ENCODE measurements around the gene CD48. TPM values are rescaled to one million over a fixed set of nuclear protein-coding genes. Genes with fewer than 3 reads are reported as not detected.
"Not testable (repeated sequence)": the region's sequence is repeated elsewhere in the genome, so short reads cannot be mapped to it uniquely, and the experiment has no call there.

The CD48 gene
- total RNA-seq, 1 donor from 2014 or later = 2.4 TPM

GRCh38 chr1:160720356-160721085 is 8.9 kb upstream of the CD48 start:
- intact Hi-C loops (cut with micrococcal nuclease) = no loop called here
- no peak for DNase-seq
- ATAC-seq = no peak

DNA sequence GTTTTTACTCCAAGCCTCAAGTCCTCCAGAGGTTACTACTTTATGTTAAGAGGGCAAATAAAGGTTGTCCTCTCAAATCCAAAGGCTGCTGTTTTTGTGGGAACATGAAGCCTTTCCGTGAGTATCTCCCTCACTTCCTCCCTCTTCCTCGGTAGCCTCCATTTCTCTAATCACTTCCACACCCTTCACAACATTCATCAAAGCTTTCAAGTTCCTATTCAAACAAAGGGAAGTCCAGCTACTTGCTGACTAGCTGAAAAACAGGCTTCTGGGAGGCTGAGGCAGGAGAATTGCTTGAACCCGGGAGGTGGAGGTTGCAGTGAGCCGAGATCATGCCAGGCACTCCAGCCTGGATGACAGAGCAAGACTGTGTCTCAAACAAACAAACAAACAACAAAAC is 6.6 kb upstream of the CD48 start:
- intact Hi-C loops (cut with micrococcal nuclease) = no loop called here

DNA sequence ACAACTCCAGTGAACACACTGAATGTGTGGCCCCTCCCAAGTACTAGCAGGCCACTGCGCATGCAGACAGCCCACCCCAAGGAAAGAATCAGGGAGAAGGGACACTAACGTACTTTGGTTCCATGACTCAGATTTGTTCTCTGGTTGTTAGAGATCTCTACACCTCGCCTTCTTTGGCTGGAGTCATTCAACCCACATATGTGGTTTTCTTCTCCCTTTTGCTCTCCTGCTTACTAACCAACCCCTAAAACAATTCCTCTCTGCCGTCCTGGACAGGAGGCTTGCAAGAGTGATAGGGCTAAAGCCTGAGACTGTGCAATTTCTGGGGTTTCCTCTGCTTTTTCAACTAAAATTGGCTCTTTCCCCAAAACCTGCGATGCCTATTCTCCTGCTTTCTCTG is 5.7 kb upstream of the CD48 start:
- ATAC-seq (no peak), DNase-seq (no peak)
- intact Hi-C loops (cut with micrococcal nuclease) = no loop called here

More for the DNA sequence above, 6.6 kb upstream of the CD48 start:
- ATAC-seq (no peak), DNase-seq (no peak)

GRCh38 chr1:160716013-160716412 is 4.4 kb upstream of the CD48 start:
- DNase-seq (no peak), ATAC-seq (no peak)
- intact Hi-C loops (cut with micrococcal nuclease) = no loop called here

- DNase-seq; ATAC-seq; intact Hi-C loops (cut with micrococcal nuclease): not testable (repeated sequence)
Measured at GRCh38 chr1:160714034-160714648, 2.5 kb upstream of the CD48 start.

DNA sequence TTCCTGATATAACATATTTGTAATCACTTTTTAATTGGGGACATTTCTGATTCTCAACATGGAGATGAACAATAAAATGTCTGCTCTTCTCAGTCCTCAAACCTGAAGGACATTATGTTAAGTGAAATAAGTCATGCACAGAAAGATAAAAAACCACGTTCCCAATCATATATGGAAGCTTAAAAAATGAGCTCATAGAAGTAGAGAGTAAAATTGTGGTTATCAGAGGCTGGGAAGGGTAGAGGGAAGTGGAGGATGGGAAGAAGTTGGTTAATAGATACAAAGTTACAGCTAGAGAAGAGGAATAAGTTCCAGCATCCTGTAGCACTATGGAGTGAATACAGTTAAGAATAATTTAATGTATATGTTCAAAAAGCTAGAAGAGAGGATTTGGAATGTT is 1.5 kb upstream of the CD48 start:
- DNase-seq = no peak
- no peak for ATAC-seq

DNA sequence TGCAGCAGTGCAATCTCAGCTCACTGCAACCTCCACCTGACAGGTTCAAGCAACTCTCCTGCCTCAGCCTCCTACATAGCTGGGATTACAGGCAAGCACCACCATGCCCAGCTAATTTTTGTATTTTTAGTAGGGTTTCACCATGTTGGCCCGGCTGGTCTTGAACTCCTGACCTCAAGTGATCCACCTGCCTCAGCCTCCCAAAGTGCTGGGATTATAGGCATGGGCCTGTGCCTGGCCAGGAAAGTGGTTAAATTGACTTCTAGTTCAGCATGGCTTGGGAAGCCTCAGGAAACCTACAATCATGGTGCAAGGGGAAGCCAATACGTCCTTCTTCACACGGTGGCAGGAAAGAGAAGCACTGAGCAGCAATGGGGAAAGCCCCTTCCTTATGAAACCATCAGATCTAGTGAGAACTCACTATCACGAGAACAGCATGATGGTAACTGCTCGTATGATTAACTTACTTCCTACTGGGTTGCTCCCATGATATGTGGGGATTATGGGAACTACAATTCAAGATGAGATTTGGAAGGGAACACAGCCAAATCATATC is 981 bp upstream of the CD48 start:
- peak; percentile 47 for ATAC-seq
- DNase-seq; intact Hi-C loops (cut with micrococcal nuclease): not testable (repeated sequence)

More for the DNA sequence above, 1.5 kb upstream of the CD48 start:
- intact Hi-C loops (cut with micrococcal nuclease) = no loop called here

DNA sequence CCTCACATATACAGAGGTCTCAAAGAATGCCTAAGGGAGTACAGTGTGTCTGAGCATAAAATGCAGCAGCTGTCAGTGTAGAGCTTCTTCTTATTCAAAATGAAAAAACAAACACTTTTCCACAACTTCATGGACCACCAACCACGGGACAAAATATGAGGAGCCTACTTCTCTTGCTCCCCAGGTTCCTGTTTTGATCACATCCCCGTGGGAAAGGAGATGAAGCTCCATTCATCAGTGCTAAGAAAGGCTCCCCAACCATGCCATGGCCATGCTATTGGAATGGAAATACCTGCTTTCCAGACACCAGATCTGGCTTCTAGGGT is 383 bp downstream of the CD48 start:
- intact Hi-C loops (cut with micrococcal nuclease) = no loop called here
- ATAC-seq = no peak
- DNase-seq = no peak

- intact Hi-C loops (cut with micrococcal nuclease) = no loop called here
- no peak for ATAC-seq
Measured at GRCh38 chr1:160710517-160711252, 937 bp downstream of the CD48 start.

GRCh38 chr1:160709715-160710114 is 1.9 kb downstream of the CD48 start:
- intact Hi-C loops (cut with micrococcal nuclease) = no loop called here
- ATAC-seq (no peak), DNase-seq (no peak)

More at GRCh38 chr1:160710517-160711252, 937 bp downstream of the CD48 start:
- no peak for DNase-seq

- DNase-seq (no peak), ATAC-seq (no peak)
- intact Hi-C loops (cut with micrococcal nuclease) = no loop called here
Measured at GRCh38 chr1:160708801-160709200, 2.8 kb downstream of the CD48 start.

- peak; percentile 56 for ATAC-seq
- intact Hi-C loops (cut with micrococcal nuclease) = no loop called here
- DNase-seq = no peak
Measured at GRCh38 chr1:160708118-160708517, 3.5 kb downstream of the CD48 start.

DNA sequence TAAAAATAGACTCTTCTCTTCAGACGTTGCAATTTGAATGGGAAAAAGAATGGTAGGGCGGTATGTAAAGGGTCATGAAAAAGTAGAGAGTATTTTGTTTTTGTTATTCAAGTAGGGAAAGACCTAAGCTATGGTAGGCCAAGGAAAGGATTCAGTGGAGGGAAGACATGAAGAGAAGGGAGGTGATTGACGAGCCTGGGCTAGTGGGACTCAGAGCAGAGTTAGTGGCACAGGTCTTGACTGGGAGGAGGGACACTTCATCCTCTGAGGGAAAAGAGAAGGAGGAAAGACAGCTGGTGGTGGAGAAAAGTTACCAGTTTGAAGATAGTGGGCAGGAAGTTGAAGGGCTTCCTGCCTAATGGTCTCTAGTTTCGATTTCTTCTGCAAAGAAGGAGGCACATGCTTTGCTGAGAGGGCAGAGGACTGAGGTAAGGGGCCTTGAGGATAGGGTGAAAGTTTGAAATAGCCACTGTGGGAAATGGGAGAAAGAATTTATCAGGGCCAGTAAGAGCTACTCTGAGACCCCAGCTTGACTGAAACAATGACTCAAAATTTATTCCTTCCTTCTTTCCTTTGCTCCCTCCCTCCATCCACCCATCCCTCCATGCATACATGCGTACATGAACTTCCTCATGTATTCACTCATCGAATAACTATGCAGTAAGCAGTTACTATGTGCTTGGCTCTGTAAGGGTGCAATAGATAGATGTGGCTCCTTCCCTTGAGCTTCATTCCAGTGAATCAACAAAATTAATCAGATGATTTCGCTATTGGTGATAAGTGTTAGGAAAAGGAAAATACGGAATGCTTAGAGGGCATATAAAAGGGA is 4.2 kb downstream of the CD48 start:
- ATAC-seq (no peak), DNase-seq (no peak)
- intact Hi-C loops (cut with micrococcal nuclease) = no loop called here

DNA sequence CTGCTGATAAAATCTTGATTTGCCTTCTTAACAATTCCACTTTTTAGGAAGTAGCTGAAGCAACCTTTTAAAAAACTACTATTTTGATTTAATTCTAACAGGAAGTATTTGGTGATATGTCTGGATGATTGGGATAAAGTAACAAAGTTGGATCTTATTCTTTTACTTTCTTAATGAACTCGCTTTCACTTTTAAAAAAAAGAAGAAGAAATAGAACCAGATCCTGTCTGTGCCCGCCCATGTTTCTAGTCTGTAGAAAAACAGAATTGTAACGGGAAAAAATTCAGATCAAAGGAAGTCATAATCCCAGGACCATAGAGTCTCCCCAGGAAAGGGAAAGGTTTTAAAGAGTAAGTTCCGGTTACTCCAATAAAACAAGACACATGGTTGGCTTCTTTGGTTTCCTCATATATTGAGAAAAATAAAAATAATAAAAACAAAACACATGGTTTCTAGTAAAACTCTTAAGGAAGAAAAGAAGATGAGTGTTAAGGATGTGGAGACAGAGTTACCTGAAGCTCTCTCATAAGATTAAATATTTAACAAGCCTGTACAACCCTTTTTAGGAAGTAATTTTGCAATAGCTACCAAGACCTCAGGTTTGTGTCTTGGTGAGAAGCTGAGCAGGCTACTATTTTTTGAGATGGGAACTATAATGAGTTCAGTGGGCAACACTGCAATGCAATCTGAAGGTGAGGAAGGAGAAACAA is 4.9 kb downstream of the CD48 start:
- DNase-seq (no peak), ATAC-seq (no peak)
- intact Hi-C loops (cut with micrococcal nuclease) = no loop called here

DNA sequence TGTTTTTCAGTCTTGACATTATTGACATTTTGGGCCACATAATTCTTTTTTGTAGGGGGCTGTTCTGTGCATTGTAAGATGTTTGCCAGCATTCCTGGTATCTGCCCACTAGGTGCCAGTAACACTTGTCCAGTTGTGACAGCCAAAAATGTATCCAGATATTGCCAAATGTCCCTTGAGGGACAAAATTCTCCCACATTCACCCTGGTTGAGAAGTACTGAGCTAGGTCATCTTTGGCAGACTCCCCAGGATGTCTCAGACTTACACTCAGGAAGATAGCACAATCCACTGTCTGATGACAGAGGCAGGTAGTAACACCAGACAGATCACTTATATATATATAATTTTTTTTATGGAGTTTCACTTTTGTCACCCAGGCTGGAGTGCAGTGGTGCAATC is 5.9 kb downstream of the CD48 start:
- ATAC-seq = no peak
- intact Hi-C loops (cut with micrococcal nuclease) = no loop called here
- DNase-seq = no peak

DNA sequence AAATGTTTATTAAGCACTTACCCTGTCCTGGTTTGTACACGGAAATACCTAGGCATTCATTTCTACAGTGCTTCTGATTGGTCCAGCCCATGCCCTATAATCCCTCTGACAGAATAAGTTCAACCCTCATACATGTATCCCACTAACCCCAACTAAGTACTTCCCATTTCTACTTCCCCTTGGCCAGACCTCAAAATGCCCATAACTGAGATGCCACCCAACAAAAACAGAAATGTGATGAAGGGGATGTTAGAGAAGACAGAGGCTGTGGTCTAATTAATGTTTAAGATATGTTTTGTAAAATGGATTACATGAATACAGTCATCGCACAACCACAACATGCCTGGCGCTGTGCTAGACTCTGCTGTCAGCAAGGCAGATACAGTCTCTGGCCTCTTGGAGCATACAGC is 6.4 kb downstream of the CD48 start:
- intact Hi-C loops (cut with micrococcal nuclease); DNase-seq: not testable (repeated sequence)
- peak; percentile 71 for ATAC-seq

- peak; percentile 83 for ATAC-seq
- intact Hi-C loops (cut with micrococcal nuclease) = no loop called here
- no peak for DNase-seq
Measured at GRCh38 chr1:160704250-160704649, 7.4 kb downstream of the CD48 start.

DNA sequence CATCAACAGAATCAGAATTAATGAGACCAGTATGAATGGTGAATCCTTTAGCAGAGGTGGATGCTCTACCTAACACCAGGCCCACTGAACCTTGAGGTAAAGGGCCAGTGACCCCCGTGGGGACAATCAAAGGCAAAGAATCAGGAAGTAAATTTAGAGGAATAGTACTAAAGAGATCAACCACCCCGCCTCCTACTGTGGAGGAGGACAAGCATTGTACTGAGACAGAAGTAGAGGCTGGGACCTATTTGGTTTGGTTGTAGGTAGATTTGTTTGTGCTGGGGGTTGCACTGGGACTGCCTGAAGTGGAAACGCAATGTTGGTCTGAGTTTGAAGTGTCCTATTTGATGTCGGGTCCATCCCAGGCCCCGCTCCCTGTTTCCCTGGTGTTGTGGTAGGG is 9.5 kb downstream of the CD48 start:
- no peak for ATAC-seq
- intact Hi-C loops (cut with micrococcal nuclease) = no loop called here
- DNase-seq = no peak

DNA sequence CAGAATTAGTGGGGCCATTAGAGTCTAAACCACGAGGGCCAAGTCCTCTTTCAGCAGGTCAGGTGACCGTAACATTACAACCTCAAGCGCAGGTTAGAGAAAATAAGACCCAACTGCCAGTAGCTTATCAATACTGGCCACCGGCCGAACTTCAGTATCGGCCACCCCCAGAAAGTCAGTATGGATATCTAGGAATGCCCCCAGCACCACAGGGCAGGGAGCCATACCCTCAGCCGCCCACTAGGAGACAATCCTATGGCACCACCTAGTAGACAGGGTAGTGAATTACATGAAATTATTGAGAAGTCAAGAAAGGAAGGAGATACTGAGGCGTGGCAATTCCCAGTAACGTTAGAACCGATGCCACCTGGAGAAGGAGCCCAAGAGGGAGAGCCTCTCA is 19.2 kb downstream of the CD48 start:
- intact Hi-C loops (cut with micrococcal nuclease); DNase-seq: not testable (repeated sequence)

More for the DNA sequence above, 19.2 kb downstream of the CD48 start:
- ATAC-seq = not testable (repeated sequence)
